GM21619 (cell line): ENCODE data around the gene BPIFB4.
"Not testable (repeated sequence)": the region's sequence is repeated elsewhere in the genome, so short reads cannot be mapped to it uniquely, and the experiment has no call there.

Source experiments
- ATAC-seq: cut with Tn5 transposase; IDR thresholded peaks from one replicate; pipeline ENCODE4 v1.9.1; 2021; ENCODE audit not compliant: unreplicated experiment

Gene BPIFB4

GRCh38 chr20:33115501-33115900 lies 36.1 kb downstream of the BPIFB4 start:
- not testable (repeated sequence) for ATAC-seq

DNA sequence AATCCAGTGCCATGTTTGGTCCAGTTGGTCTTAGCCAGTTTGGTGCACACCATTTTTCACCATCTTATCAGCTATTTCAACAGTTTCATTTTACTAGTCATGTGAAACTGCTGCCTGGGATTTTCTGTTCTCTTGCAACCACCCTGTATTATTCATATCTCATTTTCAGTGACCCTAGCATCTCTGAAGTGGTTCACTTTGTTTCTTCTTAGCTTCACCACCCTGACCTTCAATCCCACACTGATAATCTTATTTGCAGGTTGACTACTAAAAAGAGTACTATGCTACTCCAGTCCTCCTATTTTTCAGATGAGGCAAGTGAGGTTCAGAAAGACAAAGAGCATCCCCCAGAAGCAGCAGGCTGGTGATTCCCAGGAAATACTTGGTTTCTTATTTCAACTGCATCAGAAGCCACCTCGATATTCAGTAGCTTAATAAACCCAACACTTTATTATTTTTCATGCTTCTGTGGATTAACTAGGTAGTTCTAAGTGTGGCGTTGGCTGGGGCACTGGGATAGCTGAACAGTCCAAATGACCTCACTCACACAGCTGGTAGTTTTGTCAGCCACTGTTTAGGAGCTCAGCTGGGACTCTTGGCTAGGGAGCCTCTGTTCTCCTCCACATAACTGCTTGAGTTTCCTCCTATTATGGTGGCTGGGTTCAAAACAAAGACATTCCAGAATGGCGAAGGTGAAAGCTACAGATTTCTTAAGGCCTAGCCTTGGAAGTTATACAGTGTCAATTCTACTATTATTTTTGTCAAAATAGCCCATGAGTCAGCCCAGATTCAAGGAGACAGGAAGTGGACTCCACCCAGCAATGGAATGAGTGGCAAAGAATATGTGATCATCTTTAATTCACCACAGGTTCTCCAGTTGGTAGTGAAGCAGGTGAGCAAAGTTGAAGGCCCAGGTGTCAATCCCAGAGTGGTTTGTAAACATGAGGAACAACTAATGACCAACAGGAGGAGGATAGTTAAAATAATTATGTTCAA lies 40.6 kb downstream of the BPIFB4 start:
- no peak for ATAC-seq

GRCh38 chr20:33120934-33121333 lies 41.5 kb downstream of the BPIFB4 start:
- ATAC-seq: no peak

GRCh38 chr20:33122297-33122696 lies 42.9 kb downstream of the BPIFB4 start:
- not testable (repeated sequence) for ATAC-seq

- no peak for ATAC-seq
Measured at GRCh38 chr20:33124261-33124660, 44.8 kb downstream of the BPIFB4 start.

GRCh38 chr20:33124994-33125393 lies 45.6 kb downstream of the BPIFB4 start:
- no peak for ATAC-seq

- no peak for ATAC-seq
Measured at GRCh38 chr20:33125983-33126382, 46.5 kb downstream of the BPIFB4 start.

GRCh38 chr20:33127422-33128097 lies 48.1 kb downstream of the BPIFB4 start:
- no peak for ATAC-seq

GRCh38 chr20:33130568-33131061 lies 51.2 kb downstream of the BPIFB4 start:
- ATAC-seq: no peak

DNA sequence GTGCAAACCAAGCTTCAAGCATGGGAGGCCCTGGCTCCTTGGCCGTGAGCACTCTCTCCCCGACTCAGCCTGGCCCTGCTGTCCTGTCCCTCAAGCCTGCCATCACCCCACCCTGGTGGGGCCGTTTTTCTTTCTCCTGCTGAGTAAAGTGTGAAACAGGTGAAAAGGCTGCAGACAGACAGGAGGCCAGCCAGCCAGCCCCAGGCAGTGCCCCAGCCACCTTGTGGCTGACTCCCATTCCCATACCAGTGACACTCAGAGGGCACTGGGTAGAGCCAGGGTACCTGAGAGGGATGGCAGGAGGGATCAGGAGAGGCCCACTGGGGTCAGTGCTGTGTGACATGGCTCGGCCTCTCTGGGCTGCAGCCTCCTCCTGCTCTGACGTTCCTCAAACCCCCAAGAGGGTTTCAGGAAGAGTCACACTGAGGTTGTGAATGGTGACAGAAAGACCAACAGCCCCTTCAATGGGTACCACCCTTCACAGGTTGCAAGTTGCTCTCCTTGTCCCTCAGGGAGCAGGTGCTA lies 52.6 kb downstream of the BPIFB4 start:
- no peak for ATAC-seq

DNA sequence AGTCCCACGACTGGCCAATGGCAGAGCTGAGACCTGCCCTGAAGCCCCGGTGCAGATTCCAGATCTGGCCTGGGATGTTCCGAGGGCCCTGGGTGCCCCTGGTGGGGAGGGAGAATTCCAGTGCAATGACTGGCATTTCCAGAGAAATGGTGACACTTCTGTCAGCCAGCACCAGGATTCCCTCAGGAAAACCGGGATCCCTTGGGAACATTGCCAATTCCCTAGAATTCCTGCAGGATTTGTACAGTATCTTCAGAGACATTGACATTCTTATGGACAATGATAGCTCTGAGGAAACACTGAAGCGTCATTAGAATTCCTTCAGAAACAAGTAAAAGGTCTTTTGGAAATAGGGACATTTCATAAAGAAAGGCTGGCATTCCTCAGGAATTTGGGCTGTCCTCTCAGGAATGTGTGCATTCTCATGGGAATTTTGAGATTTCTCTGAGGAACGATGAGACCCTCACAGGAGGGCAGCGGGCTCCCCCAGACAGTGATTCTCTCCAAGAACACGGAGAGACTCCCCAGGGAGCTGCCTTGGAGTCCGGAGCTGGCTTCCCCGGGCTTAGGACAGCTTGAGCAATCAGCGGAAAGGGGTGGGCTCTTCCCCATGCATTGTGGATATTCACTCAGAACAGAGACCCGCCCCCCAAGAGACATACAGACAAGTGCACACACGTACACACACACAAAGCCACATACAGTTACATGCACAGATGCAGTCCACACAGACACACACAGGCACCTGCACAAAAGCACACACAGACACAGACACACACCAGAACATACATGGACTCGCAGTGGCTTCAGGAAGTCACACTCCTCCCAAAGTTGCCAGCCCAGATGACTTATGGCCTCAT lies 53.3 kb downstream of the BPIFB4 start:
- no peak for ATAC-seq

GRCh38 chr20:33133373-33133941 lies 54.0 kb downstream of the BPIFB4 start:
- no peak for ATAC-seq

- ATAC-seq: no peak
Measured at GRCh38 chr20:33137195-33137594, 57.8 kb downstream of the BPIFB4 start.

- ATAC-seq: no peak
Measured at GRCh38 chr20:33139467-33139866, 60.0 kb downstream of the BPIFB4 start.

- ATAC-seq: no peak
Measured at GRCh38 chr20:33145521-33145920, 66.1 kb downstream of the BPIFB4 start.

DNA sequence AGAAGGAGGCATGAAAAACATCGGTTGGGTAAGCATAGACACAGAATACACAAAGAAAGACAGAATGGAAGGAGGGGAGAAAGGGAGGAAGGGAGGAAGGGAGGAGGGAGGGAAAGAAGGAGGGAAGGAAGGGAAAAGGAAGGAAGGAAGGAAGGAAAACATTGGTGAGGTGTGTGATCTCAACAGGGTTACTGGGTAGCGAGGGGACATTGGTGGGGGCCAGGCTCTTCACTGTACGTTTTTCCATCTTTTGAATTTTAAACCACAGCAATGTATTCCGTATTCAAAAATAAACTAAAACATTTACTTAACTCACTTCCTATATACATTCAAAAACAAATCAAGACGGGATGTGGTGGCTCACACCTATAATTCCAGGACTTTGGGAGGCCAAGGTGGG lies 67.9 kb downstream of the BPIFB4 start:
- no peak for ATAC-seq

GRCh38 chr20:33148040-33148439 lies 68.6 kb downstream of the BPIFB4 start:
- no peak for ATAC-seq

- ATAC-seq: no peak
Measured at GRCh38 chr20:33154252-33154651, 74.8 kb downstream of the BPIFB4 start.

DNA sequence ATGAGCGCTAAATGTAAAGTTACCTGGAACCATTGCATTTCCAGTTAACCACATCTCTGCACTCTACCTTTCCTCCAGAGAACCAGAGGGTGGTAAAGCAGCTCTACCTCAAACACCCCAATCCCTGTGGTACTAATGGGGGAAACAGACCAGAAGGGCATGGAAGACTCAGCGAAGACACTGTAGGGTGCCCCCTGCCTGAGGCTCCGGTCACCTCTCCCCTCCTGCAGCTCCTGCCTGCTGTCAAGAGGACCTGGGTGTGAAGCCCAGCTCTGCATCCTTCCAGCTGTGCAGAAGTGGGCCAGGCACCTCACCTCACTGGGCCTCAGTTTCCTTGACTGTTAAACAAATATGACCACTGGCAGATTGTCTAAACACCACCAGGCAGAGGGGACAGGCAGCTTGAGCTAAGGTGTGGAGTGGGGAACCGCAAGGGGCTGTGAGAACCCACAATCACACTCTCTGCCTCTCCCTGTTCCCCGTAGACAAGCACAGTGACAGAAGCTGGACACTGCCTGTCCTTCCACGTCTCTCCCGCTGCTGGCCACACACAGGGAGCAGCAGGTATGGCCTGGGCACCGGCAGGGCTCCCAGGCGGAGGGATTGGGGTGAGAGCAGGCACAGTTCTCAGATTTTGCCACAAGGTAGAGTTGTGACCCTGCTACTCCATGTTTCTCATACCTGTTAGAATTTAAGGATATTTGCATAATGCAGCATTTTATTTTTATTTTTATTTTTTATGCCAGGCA lies 79.4 kb downstream of the BPIFB4 start:
- ATAC-seq: no peak

DNA sequence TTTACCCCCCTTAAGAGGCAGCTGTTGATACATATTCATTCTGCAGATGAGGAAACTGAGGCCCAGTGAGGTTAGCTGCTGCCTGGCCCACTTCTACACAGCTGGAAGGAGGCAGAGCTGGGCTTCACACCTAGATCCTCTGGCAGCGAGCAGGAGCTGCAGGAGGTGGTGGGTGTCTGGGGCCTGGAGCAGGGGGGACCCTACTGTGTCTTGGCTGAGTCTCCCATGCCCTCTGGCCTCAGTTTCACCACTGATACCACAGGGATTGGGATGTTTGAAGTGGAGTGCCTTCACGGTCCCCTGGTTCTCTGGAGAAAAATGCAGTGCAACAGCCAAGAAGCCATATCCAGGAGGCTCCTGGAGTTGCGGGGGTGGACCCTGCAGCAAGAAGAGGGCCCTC lies 80.3 kb downstream of the BPIFB4 start:
- no peak for ATAC-seq
